H1 (cell line): ENCODE data around the gene WWC1. TPM values are rescaled to one million over a fixed set of nuclear protein-coding genes. Genes with fewer than 3 reads are reported as not detected.

Source experiments
- CTCF ChIA-PET: fragments of 300-600 bp; sonication (Branson Sonifier 250); formaldehyde crosslinking; loops from one replicate; lab custom pipeline; 2021; ENCODE audit not compliant: partially characterized antibody; lab: Charles Lee
- POLR2A ChIA-PET: fragments of 300-600 bp; sonication (Branson Sonifier 250); formaldehyde crosslinking; loops from one replicate; lab custom pipeline; 2021; ENCODE audit warnings: inconsistent platforms; ENCODE audit not compliant: partially characterized antibody; lab: Charles Lee
- DNase-seq, 2 experiments: peaks; one replicate each; pipeline versions ENCODE4 v3.0.0 to v3.0.0-alpha.2; 2010 to 2022; ENCODE audit warnings: low spot score in 2 of 2, low read depth in 1 of 2, mixed read lengths in 1 of 2
- FAIRE-seq: peaks from 2 replicates; lab custom pipeline; 2011; peaks lifted over from hg19 to GRCh38; lab: Jason Lieb, UNC
- H2AFZ ChIP-seq: 2 replicates; pipeline ENCODE4 v1.8.1; 2012; ENCODE audit warnings: low read length, inconsistent platforms
- H2AK5ac ChIP-seq: 2 replicates; pipeline ENCODE4 v1.6.1; 2013; ENCODE audit warnings: low read depth, low read length
- H2BK120ac ChIP-seq: replicated peaks from 2 replicates; pipeline ENCODE3; 2013; ENCODE audit warnings: low read depth, low read length, inconsistent platforms
- H2BK12ac ChIP-seq: 2 replicates; pipeline ENCODE4 v1.6.1; 2013; ENCODE audit warnings: low read depth, low read length
- H2BK15ac ChIP-seq: 2 replicates; pipeline ENCODE4 v1.6.1; 2013; ENCODE audit warnings: low read length
- H2BK20ac ChIP-seq: 2 replicates; pipeline ENCODE4 v1.6.1; 2013; ENCODE audit warnings: low read length
- H2BK5ac ChIP-seq: 2 replicates; pipeline ENCODE4 v1.6.1; 2013; ENCODE audit warnings: low read depth, low read length
- H3K14ac ChIP-seq: 2 replicates; pipeline ENCODE4 v1.6.1; 2013; ENCODE audit warnings: inconsistent platforms; ENCODE audit not compliant: insufficient read length
- H3K18ac ChIP-seq: 2 replicates; pipeline ENCODE4 v1.6.1; 2013; ENCODE audit warnings: low read length; ENCODE audit errors: extremely low read depth
- H3K23ac ChIP-seq: 2 replicates; pipeline ENCODE4 v1.6.1; 2013; ENCODE audit warnings: inconsistent platforms; ENCODE audit not compliant: insufficient read length
- H3K23me2 ChIP-seq: 2 replicates; pipeline ENCODE4 v1.6.1; 2013; ENCODE audit warnings: low read depth, low read length
- H3K27ac ChIP-seq: 2 replicates; pipeline ENCODE4 v1.6.1; 2011; ENCODE audit warnings: low read depth, low read length, inconsistent platforms
- H3K27me3 ChIP-seq, 4 experiments: replicated peaks in 1 of 4; 1 replicate in 1 of 4; 2 replicates in 3 of 4; pipeline versions ENCODE4 v1.6.1 to v1.8.1; 2011 to 2013; ENCODE audit warnings: low read length in 3 of 4, mild to moderate bottlenecking in 3 of 4, inconsistent platforms in 2 of 4, mixed read lengths in 2 of 4, moderate library complexity in 1 of 4; ENCODE audit not compliant: control insufficient read depth in 3 of 4, insufficient read depth in 3 of 4; ENCODE audit errors: extremely low read depth in 1 of 4
- H3K36me3 ChIP-seq, 4 experiments: 2 replicates each; pipeline versions ENCODE4 v1.6.1 to v1.8.1; 2011 to 2013; ENCODE audit warnings: mild to moderate bottlenecking in 4 of 4, low read length in 3 of 4, moderate library complexity in 2 of 4, control low read depth in 1 of 4, inconsistent platforms in 1 of 4; ENCODE audit not compliant: insufficient read depth in 4 of 4, control insufficient read depth in 2 of 4
- H3K4ac ChIP-seq: replicated peaks from 2 replicates; pipeline ENCODE3; 2013; ENCODE audit warnings: low read length, low read depth, mixed read lengths, inconsistent platforms; ENCODE audit not compliant: insufficient read length
- H3K4me1 ChIP-seq, 4 experiments: replicated peaks in 1 of 4; 1 replicate in 1 of 4; 2 replicates in 3 of 4; pipeline versions ENCODE4 v1.6.1 to v1.8.1; 2011 to 2013; ENCODE audit warnings: low read length in 3 of 4, inconsistent platforms in 2 of 4, mixed read lengths in 1 of 4; ENCODE audit not compliant: insufficient read depth in 4 of 4, control insufficient read depth in 3 of 4
- H3K4me2 ChIP-seq, 2 experiments: 2 replicates each; pipeline versions ENCODE4 v1.6.1 to v1.8.1; 2011 to 2013; ENCODE audit warnings: low read depth in 2 of 2, low read length in 2 of 2, control low read depth in 1 of 2, inconsistent platforms in 1 of 2, mild to moderate bottlenecking in 1 of 2; ENCODE audit not compliant: insufficient read depth in 1 of 2
- H3K4me3 ChIP-seq, 4 experiments: fragments of 200-600, 300-600 bp in 1 of 4; sonication (generic), shearing (Covaris generic), sonication (Bioruptor Twin) in 1 of 4; 2 replicates each; pipeline versions ENCODE4 v1.5.1 to v1.8.1; 2011 to 2016; ENCODE audit warnings: low read length in 4 of 4, low read depth in 3 of 4, control low read depth in 2 of 4, inconsistent platforms in 2 of 4, mild to moderate bottlenecking in 2 of 4, mixed read lengths in 1 of 4, moderate library complexity in 1 of 4; ENCODE audit not compliant: insufficient read depth in 2 of 4; ENCODE audit errors: extremely low read depth in 1 of 4
- H3K56ac ChIP-seq: replicated peaks from 2 replicates; pipeline ENCODE3; 2013; ENCODE audit warnings: low read depth, mild to moderate bottlenecking, mixed read lengths, low read length, inconsistent platforms; ENCODE audit not compliant: insufficient read length
- H3K79me1 ChIP-seq: 2 replicates; pipeline ENCODE4 v1.6.1; 2013; ENCODE audit warnings: low read depth, low read length, control low read depth
- H3K79me2 ChIP-seq, 2 experiments: 2 replicates each; pipeline versions ENCODE4 v1.6.1 to v1.8.1; 2012 to 2013; ENCODE audit warnings: low read length in 2 of 2, mild to moderate bottlenecking in 2 of 2, inconsistent platforms in 1 of 2; ENCODE audit not compliant: insufficient read depth in 2 of 2, control insufficient read depth in 1 of 2
- H3K9ac ChIP-seq, 4 experiments: replicated peaks in 1 of 4; 1 replicate in 1 of 4; 2 replicates in 3 of 4; pipeline versions ENCODE4 v1.6.1 to v1.8.1; 2011 to 2013; ENCODE audit warnings: low read depth in 3 of 4, low read length in 3 of 4, control low read depth in 2 of 4, mild to moderate bottlenecking in 2 of 4, moderate library complexity in 2 of 4, inconsistent platforms in 1 of 4; ENCODE audit errors: extremely low read depth in 1 of 4
- H3K9me3 ChIP-seq, 2 experiments: 2 replicates each; pipeline versions ENCODE4 v1.6.1 to v1.8.1; 2012 to 2013; ENCODE audit warnings: mild to moderate bottlenecking in 2 of 2, moderate library complexity in 2 of 2, control low read depth in 1 of 2, inconsistent platforms in 1 of 2, low read depth in 1 of 2, low read length in 1 of 2, mixed read lengths in 1 of 2; ENCODE audit not compliant: insufficient read depth in 2 of 2
- H4K20me1 ChIP-seq, 2 experiments: replicated peaks in 1 of 2; 2 replicates each; pipeline versions ENCODE3 to v1.8.1; 2011 to 2013; ENCODE audit warnings: inconsistent platforms in 2 of 2, low read length in 2 of 2, mild to moderate bottlenecking in 1 of 2; ENCODE audit not compliant: insufficient read depth in 2 of 2, control insufficient read depth in 1 of 2
- H4K5ac ChIP-seq: 2 replicates; pipeline ENCODE4 v1.6.1; 2013; ENCODE audit warnings: low read length, low read depth, mixed read lengths, inconsistent platforms; ENCODE audit not compliant: insufficient read length
- H4K8ac ChIP-seq: 2 replicates; pipeline ENCODE4 v1.8.0; 2013; ENCODE audit warnings: mild to moderate bottlenecking, moderate library complexity, low read length, inconsistent platforms; ENCODE audit not compliant: insufficient read depth; ENCODE audit errors: extremely low read depth
- H4K91ac ChIP-seq: replicated peaks from 2 replicates; pipeline ENCODE3; 2013; ENCODE audit warnings: low read length, mixed read lengths, inconsistent platforms; ENCODE audit not compliant: insufficient read length
- CHD2 ChIP-seq: IDR thresholded peaks from 2 replicates; pipeline ENCODE4 v1.6.1; 2012; ENCODE audit warnings: low read length, improper control_type of control experiment
- FOSL1 ChIP-seq: IDR thresholded peaks from 2 replicates; pipeline ENCODE4 v1.6.1; 2011; ENCODE audit warnings: mild to moderate bottlenecking, low read depth, low read length, moderate library complexity; ENCODE audit not compliant: insufficient read depth
- JUND ChIP-seq: IDR thresholded peaks from 2 replicates; pipeline ENCODE4 v1.6.1; 2011; ENCODE audit warnings: mild to moderate bottlenecking, improper control_type of control experiment, low read length
- PHF8 ChIP-seq: fragments of 200-600 bp; sonication (generic); conservative IDR thresholded peaks from 2 replicates; pipeline ENCODE4 v1.7.1; 2012; ENCODE audit warnings: low read depth, mild to moderate bottlenecking, inconsistent platforms, low read length, moderate library complexity
- RXRA ChIP-seq: IDR thresholded peaks from 2 replicates; pipeline ENCODE4 v1.6.1; 2011; ENCODE audit warnings: low read depth, mild to moderate bottlenecking, low read length, moderate library complexity; ENCODE audit not compliant: insufficient read depth
- SAP30 ChIP-seq: fragments of 300-600 bp; sonication (generic); IDR thresholded peaks from 2 replicates; pipeline ENCODE4 v1.7.1; 2012; ENCODE audit warnings: low read length, moderate library complexity, mild to moderate bottlenecking, inconsistent platforms; ENCODE audit not compliant: insufficient read depth, insufficient replicate concordance
- WGBS, 2 experiments: shearing (Covaris generic) in 1 of 2; methylation state at CpG; one replicate each; pipeline versions ENCODE4 v1.1.6 to v1.1.7; 2013 to 2015; ENCODE audit warnings: low lambda C conversion rate in 2 of 2, mixed read lengths in 2 of 2, inconsistent platforms in 1 of 2, low coverage in 1 of 2, missing lambda C conversion rate in 1 of 2; ENCODE audit not compliant: insufficient replicate concordance in 2 of 2, insufficient coverage in 1 of 2, insufficient read length in 1 of 2; ENCODE audit errors: extremely low coverage in 1 of 2, missing lambda C conversion rate in 1 of 2; 5-methylcytosine and 5-hydroxymethylcytosine counted together
- polyA plus RNA-seq, 7 experiments: library from polyadenylated mRNA; depleted of rRNA in 3 of 7; stranded (reverse) in 5 of 7; unstranded in 2 of 7; fragments of >200 nt in 5 of 7; fragments of 200-250 nt in 2 of 7; gene quantifications; 1 replicate in 5 of 7; 2 replicates in 1 of 7; 4 replicates in 1 of 7; pipeline versions ENCODE4 v1.2.1 to v1.2.3, GENCODE V29; 2011 to 2013; ENCODE audit warnings: missing spikeins in 2 of 7, mixed read lengths in 2 of 7
- total RNA-seq: library from RNA; stranded (reverse); fragmentation: NEBNext Ultra II Directional; extraction: Animal tissue kit (Norgen Biotek cat#: 25700); gene quantifications from 2 replicates; pipeline ENCODE4 v1.2.1, GENCODE V29; 2021

WWC1 gene
- total and polyA plus RNA-seq, 2 of the 8 experiments (the other 6 are each of a cell fraction or from before 2014, with no cell fraction given): 16.4 to 41.1 TPM

DNA sequence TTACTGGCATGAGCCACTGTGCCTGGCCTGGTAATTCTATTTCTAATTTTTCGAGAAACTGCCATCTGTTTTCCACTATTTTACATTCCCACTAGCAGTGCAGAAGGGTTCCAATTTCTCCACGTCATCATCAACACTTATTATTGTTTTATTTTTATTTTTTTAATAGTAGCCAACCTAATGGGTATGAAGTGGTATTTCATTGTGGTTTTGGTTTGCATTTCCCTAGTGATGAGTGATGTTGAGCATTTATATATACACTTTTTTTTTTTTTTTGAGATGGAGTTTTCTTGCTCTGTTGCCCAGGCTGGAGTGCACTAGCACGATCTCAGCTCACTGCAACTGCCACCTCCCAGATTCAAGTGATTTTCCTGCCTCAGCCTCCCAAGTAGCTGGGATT lies 28.3 kb downstream of the WWC1 start:
- Histone ChIP-seq H2AK5ac (no peak overlapping the region), H3K56ac (no peak overlapping the region), H2BK120ac (no peak overlapping the region), H3K14ac (no peak overlapping the region), H3K9me3 (no peaks in the 10 kb centered on the region), H3K4ac (no peak overlapping the region), H3K27me3 (no peaks in the 10 kb centered on the region), H2BK5ac (no peak overlapping the region), H3K4me3 (no peak overlapping the region), H4K91ac (no peak overlapping the region), H3K9ac (no peak overlapping the region), H2AFZ (no peak overlapping the region), H2BK15ac (no peak overlapping the region), H3K27ac (no peak overlapping the region), H3K4me1 (peaks cover 2 to 16% (median 3%) of the 10 kb centered on the region in 4 experiments; a peak in 5 of 7 replicates), H4K8ac (no peak overlapping the region), H4K20me1 (peaks cover 5 to 15% of the 10 kb centered on the region in 2 experiments), H3K4me2 (no peak overlapping the region), H3K79me1 (peaks cover 4% of the 10 kb centered on the region), H2BK12ac (no peak overlapping the region), H3K23me2 (no peaks in the 10 kb centered on the region), H3K36me3 (no peaks in the 10 kb centered on the region), H3K79me2 (peaks cover 0 to 53% of the 10 kb centered on the region in 2 experiments; a peak in 3 of 4 replicates), H2BK20ac (no peak overlapping the region), H4K5ac (no peak overlapping the region), H3K23ac (no peak overlapping the region), H3K18ac (no peak overlapping the region)
- TF ChIP-seq JUND (no peak), FOSL1 (no peak), PHF8 (no peak), CHD2 (no peak), RXRA (no peak), SAP30 (no peak)
- CTCF ChIA-PET: interaction anchor here (1.1 to 2.7 kb wide), 4 partner anchors 24 to 102 kb away, joined by 3 to 12 read pairs (median 6); partner anchors contain the start of gene WWC1
- POLR2A ChIA-PET: interaction anchor here (0.7 kb wide), 2 partner anchors 15 to 189 kb away, joined by 3 to 4 read pairs; no protein-coding TSS in a partner anchor
- DNase-seq: no peak
- WGBS, 2 experiments: 87% methylated on average over 3 of the region's 3 CpGs; no CpG with 5 or more reads in 1 of the 2 experiments
- no peak for FAIRE-seq
